SK-N-SH (cell line): ENCODE measurements around the gene RICTOR. TPM values are rescaled to one million over a fixed set of nuclear protein-coding genes. Genes with fewer than 3 reads are reported as not detected.

Experiments used
- CTCF ChIA-PET: fragments of 300-600, 350-600 bp; formaldehyde crosslinking; extraction: SDS; loops from one replicate; lab custom pipeline; 2021; lab: Yijun Ruan, JAX
- POLR2A ChIA-PET: fragments of 350-600 bp; sonication (Branson Sonifier 250); formaldehyde crosslinking; extraction: SDS; loops from one replicate; lab custom pipeline; 2020; ENCODE audit warnings: antibody characterized with exemption, inconsistent platforms; lab: Yijun Ruan, JAX
- DNase-seq: peaks from one replicate; pipeline ENCODE4 v3.0.0; 2012
- H2AFZ ChIP-seq: fragments of 200-600 bp; sonication (generic); 2 replicates; pipeline ENCODE4 v1.8.1; 2016; ENCODE audit warnings: antibody characterized with exemption, mild to moderate bottlenecking, low read depth
- H3F3A ChIP-seq: fragments of 200-600 bp; sonication (generic); replicated peaks from 2 replicates; pipeline ENCODE3; 2016; ENCODE audit warnings: antibody characterized with exemption, mild to moderate bottlenecking; ENCODE audit not compliant: insufficient read depth
- H3K27ac ChIP-seq, 2 experiments: fragments of 200-500 bp in 1 of 2; fragments of 200-600 bp in 1 of 2; sonication (Bioruptor generic) in 1 of 2; sonication (generic), shearing (Covaris generic) in 1 of 2; 2 replicates each; pipeline versions ENCODE4 v1.5.1 to v1.6.1; 2014 to 2016; ENCODE audit warnings: low read depth in 2 of 2, inconsistent platforms in 1 of 2, low read length in 1 of 2, mild to moderate bottlenecking in 1 of 2, mixed read lengths in 1 of 2
- H3K27me3 ChIP-seq: fragments of 200-600 bp; sonication (generic), shearing (Covaris generic); 2 replicates; pipeline ENCODE4 v1.6.1; 2016; ENCODE audit warnings: mixed run types; ENCODE audit not compliant: insufficient read depth
- H3K36me3 ChIP-seq, 2 experiments: fragments of 200-500 bp in 1 of 2; fragments of 200-600 bp in 1 of 2; sonication (Bioruptor generic) in 1 of 2; sonication (generic) in 1 of 2; replicated peaks in 1 of 2; 2 replicates each; pipeline versions ENCODE3 to v1.5.1; 2014 to 2016; ENCODE audit warnings: low read length in 1 of 2, mild to moderate bottlenecking in 1 of 2; ENCODE audit not compliant: insufficient read depth in 2 of 2, control insufficient read depth in 1 of 2
- H3K4me1 ChIP-seq, 2 experiments: fragments of 200-500 bp in 1 of 2; fragments of 200-600 bp in 1 of 2; sonication (Bioruptor generic) in 1 of 2; sonication (generic), shearing (Covaris generic) in 1 of 2; 2 replicates each; pipeline versions ENCODE4 v1.5.1 to v1.6.1; 2014 to 2016; ENCODE audit warnings: low read depth in 1 of 2, low read length in 1 of 2, mixed run types in 1 of 2; ENCODE audit not compliant: insufficient read depth in 2 of 2, control insufficient read depth in 1 of 2
- H3K4me2 ChIP-seq: fragments of 200-600 bp; sonication (generic), shearing (Covaris generic); 2 replicates; pipeline ENCODE4 v1.6.1; 2017; ENCODE audit warnings: mixed run types
- H3K4me3 ChIP-seq, 2 experiments: fragments of 200-500 bp in 1 of 2; fragments of 200-600 bp in 1 of 2; sonication (Bioruptor generic) in 1 of 2; sonication (generic), shearing (Covaris generic) in 1 of 2; 2 replicates each; pipeline versions ENCODE4 v1.5.1 to v1.8.1; 2014 to 2016; ENCODE audit warnings: low read depth in 2 of 2, inconsistent platforms in 1 of 2, low read length in 1 of 2, mild to moderate bottlenecking in 1 of 2, mixed read lengths in 1 of 2, moderate library complexity in 1 of 2
- H3K79me2 ChIP-seq: fragments of 200-600 bp; sonication (generic); 2 replicates; pipeline ENCODE4 v1.8.1; 2017; ENCODE audit warnings: mild to moderate bottlenecking; ENCODE audit not compliant: insufficient read depth
- H3K9ac ChIP-seq: fragments of 200-600 bp; sonication (generic); 2 replicates; pipeline ENCODE4 v1.6.1; 2017; ENCODE audit warnings: mixed run types
- H3K9me2 ChIP-seq: fragments of 200-600 bp; sonication (generic); 2 replicates; pipeline ENCODE4 v1.6.1; 2017; ENCODE audit warnings: mixed run types
- H3K9me3 ChIP-seq: fragments of 200-600 bp; sonication (generic); 2 replicates; pipeline ENCODE4 v1.6.1; 2017; ENCODE audit warnings: mixed run types, mild to moderate bottlenecking, moderate library complexity
- H4K20me1 ChIP-seq: fragments of 200-600 bp; sonication (generic); 2 replicates; pipeline ENCODE4 v1.6.1; 2017; ENCODE audit warnings: mild to moderate bottlenecking, mixed run types; ENCODE audit not compliant: insufficient read depth
- FOSL2 ChIP-seq: IDR thresholded peaks from 2 replicates; pipeline ENCODE4 v1.4.0; 2012; ENCODE audit warnings: low read depth, mild to moderate bottlenecking, moderate library complexity, borderline replicate concordance
- FOXJ3 ChIP-seq: sonication (generic); formaldehyde crosslinking; IDR thresholded peaks from 2 replicates; pipeline ENCODE4 v1.5.1; 2020; ENCODE audit warnings: mild to moderate bottlenecking, missing genetic modification reagents
- FOXM1 ChIP-seq: IDR thresholded peaks from 2 replicates; pipeline ENCODE4 v1.4.0; 2012; ENCODE audit warnings: low read depth, mild to moderate bottlenecking
- IRF3 ChIP-seq: fragments of 150-350 bp; IDR thresholded peaks from 2 replicates; pipeline ENCODE4 v1.6.1; 2016; ENCODE audit warnings: mild to moderate bottlenecking, low read depth, low read length
- JUND ChIP-seq: IDR thresholded peaks from 2 replicates; pipeline ENCODE4 v1.4.0; 2012
- MEF2A ChIP-seq: IDR thresholded peaks from 2 replicates; pipeline ENCODE4 v1.4.0; 2012; ENCODE audit warnings: low read depth, borderline replicate concordance
- MXI1 ChIP-seq: IDR thresholded peaks from 2 replicates; pipeline ENCODE4 v1.6.1; 2012; ENCODE audit warnings: mild to moderate bottlenecking, low read depth, low read length, improper control_type of control experiment
- NFIC ChIP-seq: IDR thresholded peaks from 2 replicates; pipeline ENCODE4 v1.4.0; 2012; ENCODE audit warnings: borderline replicate concordance
- NRF1 ChIP-seq: IDR thresholded peaks from 2 replicates; pipeline ENCODE4 v1.6.1; 2012; ENCODE audit warnings: low read depth, mild to moderate bottlenecking, low read length
- RAD21 ChIP-seq: IDR thresholded peaks from 2 replicates; pipeline ENCODE4 v1.6.1; 2012; ENCODE audit warnings: mild to moderate bottlenecking, low read length
- REST ChIP-seq: IDR thresholded peaks from 2 replicates; pipeline ENCODE4 v1.6.1; 2012; ENCODE audit warnings: mild to moderate bottlenecking, low read depth, low read length, moderate library complexity
- RFX5 ChIP-seq: IDR thresholded peaks from 2 replicates; pipeline ENCODE4 v1.6.1; 2012; ENCODE audit warnings: mild to moderate bottlenecking, improper control_type of control experiment, low read length
- TAF1 ChIP-seq: IDR thresholded peaks from 2 replicates; pipeline ENCODE4 v1.6.1; 2012; ENCODE audit warnings: low read depth, mild to moderate bottlenecking, low read length, moderate library complexity, borderline replicate concordance
- TCF12 ChIP-seq: IDR thresholded peaks from 2 replicates; pipeline ENCODE4 v1.4.0; 2012
- ZBTB33 ChIP-seq: IDR thresholded peaks from 2 replicates; pipeline ENCODE4 v1.4.0; 2012; ENCODE audit warnings: low read depth, borderline replicate concordance
- WGBS: methylation state at CpG from one replicate; pipeline ENCODE4 v1.1.6; 2017; ENCODE audit warnings: low lambda C conversion rate; 5-methylcytosine and 5-hydroxymethylcytosine counted together
- polyA plus RNA-seq, 3 experiments: library from polyadenylated mRNA; depleted of rRNA; stranded (reverse); fragments of >200 nt; gene quantifications; 2 replicates each; pipeline ENCODE4 v1.2.3, GENCODE V29; 2012

Gene RICTOR
- polyA plus RNA-seq, 1 of the 3 experiments (the other 2 are of a cell fraction) = 1.6 TPM

DNA sequence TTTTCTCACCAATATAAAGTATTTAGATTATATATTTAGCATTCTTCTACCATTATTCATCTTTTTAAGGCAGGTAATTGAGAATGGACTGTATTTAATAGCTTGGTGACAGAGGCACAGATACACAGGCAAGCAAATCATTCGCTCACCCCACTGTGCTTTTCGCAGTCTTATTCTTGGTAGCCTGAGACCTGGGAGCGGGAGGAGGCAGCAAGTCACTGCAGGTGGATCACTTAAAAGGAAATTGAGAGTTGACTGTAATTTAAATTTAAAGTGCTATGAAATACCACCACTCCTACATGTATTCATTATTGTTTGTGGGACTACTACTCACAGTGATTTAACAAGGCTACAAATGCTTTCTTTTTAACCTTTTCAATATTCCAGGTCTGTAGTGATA lies 9.7 kb downstream of the RICTOR start:
- TF ChIP-seq TAF1 = no peak
- TF ChIP-seq REST = no peak
- no peak for TF ChIP-seq MXI1
- no peak for TF ChIP-seq IRF3
- TF ChIP-seq RAD21 = no peak
- TF ChIP-seq MEF2A = no peak
- no peak for TF ChIP-seq FOXJ3 (CRISPR knock-in tag)
- TF ChIP-seq RFX5 = no peak
- Histone ChIP-seq H3F3A (no peaks in the 10 kb centered on the region), H3K9ac (no peak overlapping the region), H3K4me2 (no peak overlapping the region), H2AFZ (no peak overlapping the region), H3K4me1 (no peaks in the 10 kb centered on the region; a peak in 1 of 4 replicates), H3K36me3 (peaks cover 15 to 20% of the 10 kb centered on the region in 2 experiments), H3K27ac (no peak overlapping the region), H3K9me3 (no peaks in the 10 kb centered on the region), H3K27me3 (no peaks in the 10 kb centered on the region), H3K4me3 (no peak overlapping the region), H3K79me2 (peaks cover 83% of the 10 kb centered on the region), H4K20me1 (peaks cover 4% of the 10 kb centered on the region; the same call in 1 of the 2 replicates), H3K9me2 (no peaks in the 10 kb centered on the region)
- WGBS = 100% methylated on average over 3 of the region's 3 CpGs
- ChIA-PET POLR2A (no interaction called here), CTCF (no interaction called here)
- DNase-seq = no peak

GRCh38 chr5:39063037-39063436 lies 11.2 kb downstream of the RICTOR start:
- POLR2A ChIA-PET = no interaction called here
- Histone ChIP-seq H3K4me1 (no peaks in the 10 kb centered on the region; a peak in 2 of 4 replicates), H3K4me3 (no peak overlapping the region), H3K27me3 (no peaks in the 10 kb centered on the region), H2AFZ (no peak overlapping the region), H3K79me2 (peaks cover 75% of the 10 kb centered on the region), H3F3A (no peaks in the 10 kb centered on the region), H3K9ac (no peak overlapping the region), H3K4me2 (no peak overlapping the region), H3K9me3 (no peaks in the 10 kb centered on the region)
- DNase-seq = no peak
- CTCF ChIA-PET = no interaction called here
- WGBS = 67% methylated on average over 2 of the region's 2 CpGs
- no peak for TF ChIP-seq TCF12
- TF ChIP-seq FOSL2 = no peak
- no peak for TF ChIP-seq IRF3
- TF ChIP-seq JUND = no peak
- no peak for TF ChIP-seq ZBTB33
- no peak for TF ChIP-seq RFX5
- TF ChIP-seq FOXM1 = no peak
- TF ChIP-seq MXI1 = no peak
- no peak for TF ChIP-seq NRF1
- TF ChIP-seq NFIC = no peak
- no peak for TF ChIP-seq RAD21
- TF ChIP-seq, all 33 proteins: peak for 0
- Histone ChIP-seq H4K20me1 (peaks cover 4% of the 10 kb centered on the region; the same call in 1 of the 2 replicates), H3K36me3 (peaks cover 7 to 8% of the 10 kb centered on the region in 2 experiments), H3K27ac (no peak overlapping the region), H3K9me2 (no peaks in the 10 kb centered on the region)
